Measurements from ENCODE around the gene DUSP22. TPM values are rescaled to one million over a fixed set of nuclear protein-coding genes. Genes with fewer than 3 reads are reported as not detected.

Gene DUSP22
- total and polyA plus RNA-seq, 2 experiments from 2014 or later = 12.8 to 36.8 TPM

GRCh38 chr6:382883-383810, 90.9 kb downstream of the DUSP22 start:
- H3K4me3 ChIP-seq = no peak overlapping the region
- H3K27me3 Mint-ChIP-seq (ENCODE audit: insufficient read depth, low read depth, poor library complexity) = peaks cover 28% of the 10 kb centered on the region

More at GRCh38 chr6:382883-383810, 90.9 kb downstream of the DUSP22 start:
- Histone ChIP-seq H3K79me2 (replicated peaks; ENCODE audit: insufficient read depth) (no peaks in the 10 kb centered on the region), H3K36me3 (ENCODE audit: insufficient read depth) (no peaks in the 10 kb centered on the region; the same call in 1 of the 2 replicates), H3F3A (replicated peaks; ENCODE audit: low read depth) (no peaks in the 10 kb centered on the region), H3K9me2 (ENCODE audit: insufficient read depth) (no peaks in the 10 kb centered on the region), H3K27me3 (ENCODE audit: insufficient read depth) (no peaks in the 10 kb centered on the region), H3K4me2 (no peak overlapping the region), H2AFZ (no peak overlapping the region), H3K27ac (ENCODE audit: low read depth) (no peak overlapping the region), H4K20me1 (replicated peaks; ENCODE audit: insufficient read depth) (no peaks in the 10 kb centered on the region), H3K4me1 (ENCODE audit: insufficient read depth) (no peaks in the 10 kb centered on the region)
- H3K4me1 Mint-ChIP-seq = no peaks in the 10 kb centered on the region
- no peak overlapping the region for H3K4me3 Mint-ChIP-seq
- peak; percentile 29 for DNase-seq (ENCODE audit: low spot score)
- TF ChIP-seq REST (IDR thresholded peaks at IDR 0.05; ENCODE audit: unreplicated experiment) = no peak
- TF ChIP-seq CTCF (conservative IDR thresholded peaks at IDR 0.05; ENCODE audit: low read depth in 2 of 2) = peak; percentile 17 to 31; a peak in 1 of 4 replicates
- TF ChIP-seq ETS1 (IDR thresholded peaks at IDR 0.05) = no peak
- no peak overlapping the region for H3K27ac Mint-ChIP-seq
- ATAC-seq = peak; percentile 78
- H3K36me3 Mint-ChIP-seq (ENCODE audit: low read depth) = peaks cover 12% of the 10 kb centered on the region
- peaks cover 40% of the 10 kb centered on the region for H3K9me3 Mint-ChIP-seq
